BLaER1 treated with 17β-estradiol and CSF1 and Interleukin-3, amounts not matched to agents 10 nM and 100 nM (cell line): ENCODE results near the gene CLSTN1.

Source experiments
- H3K27ac ChIP-seq, 11 experiments: shearing (Covaris generic); formaldehyde crosslinking; 2 replicates each; pipeline ENCODE4 v1.8.1; 2022
- H3K27me3 ChIP-seq, 11 experiments: shearing (Covaris generic); formaldehyde crosslinking; 2 replicates each; pipeline ENCODE4 v1.8.1; 2022
- H3K36me3 ChIP-seq, 11 experiments: shearing (Covaris generic); formaldehyde crosslinking; 2 replicates each; pipeline ENCODE4 v1.8.1; 2022
- H3K4me1 ChIP-seq, 10 experiments: shearing (Covaris generic); formaldehyde crosslinking; 2 replicates each; pipeline ENCODE4 v1.8.1; 2022
- H3K4me2 ChIP-seq, 11 experiments: shearing (Covaris generic); formaldehyde crosslinking; 2 replicates each; pipeline ENCODE4 v1.8.1; 2022
- H3K4me3 ChIP-seq, 10 experiments: shearing (Covaris generic); formaldehyde crosslinking; 2 replicates each; pipeline ENCODE4 v1.8.1; 2022
- H3K9ac ChIP-seq, 11 experiments: shearing (Covaris generic); formaldehyde crosslinking; 2 replicates each; pipeline ENCODE4 v1.8.1; 2022
- H3K9me3 ChIP-seq, 11 experiments: shearing (Covaris generic); formaldehyde crosslinking; replicated peaks in 1 of 11; 2 replicates each; pipeline ENCODE4 v1.8.1; 2022
- H4K20me1 ChIP-seq, 11 experiments: shearing (Covaris generic); formaldehyde crosslinking; 2 replicates each; pipeline ENCODE4 v1.8.1; 2022
- Cebpa-rat ChIP-seq, 11 experiments: shearing (Covaris generic); IDR thresholded peaks; 2 replicates each; pipeline ENCODE4 v1.8.1; 2022

The CLSTN1 gene

DNA sequence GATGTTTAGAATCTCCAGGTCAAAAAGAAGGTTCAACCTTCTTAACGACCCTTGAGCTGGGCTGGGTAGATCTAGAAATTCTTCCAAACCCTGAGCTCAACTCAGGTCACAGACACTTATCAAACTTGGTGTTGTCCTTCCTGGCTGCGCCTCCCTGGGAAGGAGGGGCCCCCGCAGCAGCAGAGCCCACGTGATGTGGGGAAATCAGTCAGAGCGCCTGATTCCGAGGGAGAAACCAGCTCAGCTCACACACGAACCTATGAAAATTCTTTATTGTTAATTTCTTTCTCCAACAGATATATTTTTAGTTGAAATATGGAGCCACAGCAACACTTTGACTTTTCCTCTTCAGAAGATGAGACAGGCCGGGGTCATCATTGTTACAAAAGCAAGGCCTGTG, 24.3 kb upstream of the CLSTN1 start:
- H3K4me2 ChIP-seq: peak overlapping the region in 7 of 11 experiments; percentile 73 to 97 (median 94); a peak in 9 of 22 replicates
- H3K27me3 ChIP-seq: peaks cover 0 to 6% (median 0%) of the 10 kb centered on the region in 11 experiments; a peak in 2 of 22 replicates
- TF ChIP-seq Cebpa-rat (IDR thresholded peaks at IDR 0.05): no peak
- H3K36me3 ChIP-seq: peaks cover 0 to 5% (median 3%) of the 10 kb centered on the region in 11 experiments; a peak in 6 of 22 replicates
- no peak overlapping the region; a peak in 1 of 22 replicates for H3K27ac ChIP-seq
- H3K9ac ChIP-seq: no peak overlapping the region
- H3K9me3 ChIP-seq: peaks cover 0 to 3% (median under 1%) of the 10 kb centered on the region in 11 experiments; a peak in 9 of 22 replicates
- peaks cover 11 to 80% (median 68%) of the 10 kb centered on the region in 10 experiments for H3K4me1 ChIP-seq
- H3K4me3 ChIP-seq: no peak overlapping the region
- H4K20me1 ChIP-seq: peaks cover 0 to 17% (median 0%) of the 10 kb centered on the region in 11 experiments; a peak in 4 of 22 replicates

DNA sequence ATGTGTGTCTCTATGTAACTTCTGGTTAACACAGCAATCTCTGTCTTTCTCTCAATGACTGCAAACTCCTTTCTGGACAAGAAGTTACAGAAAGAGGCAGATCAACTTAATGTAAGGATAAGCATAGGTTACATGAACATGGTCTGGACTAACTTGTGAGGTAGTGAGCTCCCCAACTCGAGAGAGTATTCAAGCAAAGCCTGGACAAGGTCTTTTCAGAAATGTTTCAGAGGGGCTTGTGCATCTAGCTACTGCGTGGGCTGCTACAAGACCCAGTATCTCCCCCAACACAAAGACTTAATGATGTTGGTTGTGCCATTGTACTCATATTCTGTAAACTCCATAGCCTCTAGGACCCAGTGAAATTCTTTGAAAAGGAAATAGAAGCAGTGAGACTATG, 23.5 kb upstream of the CLSTN1 start:
- Histone ChIP-seq H3K4me2 (peak overlapping the region in 3 of 11 experiments; percentile 94 to 97 (median 96); a peak in 4 of 22 replicates), H4K20me1 (peaks cover 0 to 16% (median 0%) of the 10 kb centered on the region in 11 experiments; a peak in 4 of 22 replicates), H3K27me3 (peaks cover 0 to 6% (median 0%) of the 10 kb centered on the region in 11 experiments; a peak in 2 of 22 replicates), H3K36me3 (no peaks in the 10 kb centered on the region; a peak in 1 of 22 replicates), H3K9me3 (no peaks in the 10 kb centered on the region), H3K9ac (no peak overlapping the region), H3K27ac (no peak overlapping the region), H3K4me3 (no peak overlapping the region), H3K4me1 (peaks cover 11 to 80% (median 69%) of the 10 kb centered on the region in 10 experiments)
- TF ChIP-seq Cebpa-rat (IDR thresholded peaks at IDR 0.05): no peak

DNA sequence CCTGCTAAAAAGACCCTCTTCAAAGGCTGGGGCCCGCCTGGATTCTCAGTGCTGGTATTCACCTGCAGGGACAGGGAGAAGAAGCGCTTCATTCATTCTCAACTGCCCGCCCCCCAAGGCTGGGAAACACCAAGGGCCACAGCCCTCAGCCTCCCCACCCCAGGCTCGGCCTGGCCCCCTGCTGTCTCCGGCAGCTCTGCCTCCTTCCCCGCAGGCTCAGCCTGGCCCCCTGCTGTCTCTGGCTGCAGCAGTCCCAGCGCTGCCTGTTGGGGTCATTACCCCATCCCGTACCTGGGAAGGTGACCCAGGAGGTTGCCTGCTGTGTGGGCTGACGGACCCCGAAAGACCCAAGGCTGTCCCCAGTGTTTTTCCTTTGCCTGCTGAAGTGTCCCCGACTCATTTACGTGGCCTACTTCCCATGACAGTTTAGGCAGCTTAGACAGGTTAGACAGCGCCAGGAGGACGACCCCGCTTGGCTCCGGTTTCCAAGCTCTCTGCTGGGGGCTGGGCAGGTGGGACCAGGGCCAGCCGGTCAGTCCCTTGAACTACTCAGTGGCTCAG, 22.9 kb upstream of the CLSTN1 start:
- H3K9me3 ChIP-seq: no peaks in the 10 kb centered on the region
- H3K4me2 ChIP-seq: no peak overlapping the region; a peak in 2 of 22 replicates
- peaks cover 0 to 11% (median 0%) of the 10 kb centered on the region in 11 experiments; a peak in 4 of 22 replicates for H4K20me1 ChIP-seq
- H3K9ac ChIP-seq: no peak overlapping the region
- H3K27me3 ChIP-seq: peaks cover 0 to 6% (median 0%) of the 10 kb centered on the region in 11 experiments; a peak in 2 of 22 replicates
- no peak overlapping the region for H3K27ac ChIP-seq
- no peaks in the 10 kb centered on the region; a peak in 1 of 22 replicates for H3K36me3 ChIP-seq
- H3K4me3 ChIP-seq: no peak overlapping the region
- peaks cover 11 to 80% (median 69%) of the 10 kb centered on the region in 10 experiments for H3K4me1 ChIP-seq
- TF ChIP-seq Cebpa-rat (IDR thresholded peaks at IDR 0.05): no peak

DNA sequence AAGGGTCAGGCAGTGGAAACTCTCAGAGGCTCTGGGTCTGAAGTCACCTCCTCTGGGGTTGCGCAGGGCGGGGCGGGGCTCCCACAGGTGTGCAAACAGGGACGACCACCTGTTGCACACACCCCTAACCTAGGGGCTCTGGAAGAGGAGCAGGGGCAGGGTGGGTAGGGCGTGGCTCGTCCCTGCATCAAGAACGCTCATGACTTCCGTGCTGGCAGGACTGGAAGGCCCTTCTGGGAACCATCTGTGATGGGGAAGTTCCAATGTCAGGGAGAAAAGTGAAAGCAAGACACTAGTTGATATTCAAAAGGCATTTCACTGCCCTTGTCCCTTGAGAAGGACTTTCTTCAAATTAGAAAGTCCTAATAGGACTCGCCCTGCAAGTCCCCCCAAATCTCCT, 22.1 kb upstream of the CLSTN1 start:
- H3K9ac ChIP-seq: no peak overlapping the region
- H3K9me3 ChIP-seq: no peaks in the 10 kb centered on the region
- H3K27ac ChIP-seq: no peak overlapping the region
- no peak overlapping the region; a peak in 1 of 22 replicates for H3K4me2 ChIP-seq
- H3K4me1 ChIP-seq: peaks cover 8 to 73% (median 61%) of the 10 kb centered on the region in 10 experiments
- TF ChIP-seq Cebpa-rat (IDR thresholded peaks at IDR 0.05): no peak
- H3K27me3 ChIP-seq: peaks cover 0 to 4% (median 0%) of the 10 kb centered on the region in 11 experiments; a peak in 2 of 22 replicates
- peaks cover 0 to 11% (median 0%) of the 10 kb centered on the region in 11 experiments; a peak in 4 of 22 replicates for H4K20me1 ChIP-seq
- no peaks in the 10 kb centered on the region; a peak in 1 of 22 replicates for H3K36me3 ChIP-seq
- no peak overlapping the region for H3K4me3 ChIP-seq

DNA sequence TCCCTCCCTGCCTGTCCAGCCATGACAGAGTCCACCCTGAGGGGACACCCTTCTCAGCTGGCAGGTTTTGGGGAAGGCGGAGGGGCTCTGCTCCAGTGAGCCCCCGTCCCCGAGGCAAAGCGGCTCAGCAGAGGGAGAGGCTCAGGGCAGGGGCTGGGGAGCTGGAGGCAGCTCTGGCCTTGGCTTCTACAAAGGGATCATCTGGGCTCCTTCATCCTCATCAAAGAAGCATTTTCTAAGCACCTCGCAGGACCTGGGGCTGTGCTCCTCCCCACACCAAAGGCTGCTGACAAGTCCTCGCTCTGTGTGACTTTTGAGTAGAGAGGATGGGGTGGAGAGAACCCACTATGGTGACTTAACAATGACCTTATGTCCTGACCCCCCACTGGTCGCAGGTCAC, 21.0 kb upstream of the CLSTN1 start:
- Histone ChIP-seq H3K4me1 (peaks cover 2 to 62% (median 50%) of the 10 kb centered on the region in 10 experiments; a peak in 19 of 20 replicates), H3K27me3 (no peaks in the 10 kb centered on the region), H3K4me3 (no peak overlapping the region), H3K27ac (no peak overlapping the region), H3K9me3 (no peaks in the 10 kb centered on the region), H3K4me2 (peak overlapping the region in 1 of 11 experiments; percentile 61; a peak in 1 of 22 replicates), H4K20me1 (peaks cover 0 to 9% (median 0%) of the 10 kb centered on the region in 11 experiments; a peak in 3 of 22 replicates), H3K9ac (no peak overlapping the region), H3K36me3 (no peaks in the 10 kb centered on the region; a peak in 1 of 22 replicates)
- TF ChIP-seq Cebpa-rat (IDR thresholded peaks at IDR 0.05): no peak

DNA sequence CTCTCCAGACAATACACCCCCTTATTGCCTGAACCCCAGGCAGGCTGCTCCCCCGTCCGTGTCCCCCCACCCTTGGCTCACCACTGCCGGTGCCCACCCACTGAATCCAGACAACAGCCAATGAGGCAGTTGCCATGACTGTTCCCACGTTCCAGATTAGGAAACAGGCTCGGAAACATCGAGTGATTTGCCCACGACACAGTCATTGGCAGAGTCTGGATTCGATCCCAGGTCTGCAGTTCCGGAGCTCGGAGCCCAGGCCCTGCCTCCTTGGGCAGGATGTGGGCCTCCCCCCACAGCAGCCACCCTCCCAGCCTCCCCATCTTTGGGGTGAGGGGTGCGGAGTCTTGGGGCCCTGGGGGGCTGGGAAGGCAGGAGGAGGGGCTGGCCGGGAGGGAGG, 20.3 kb upstream of the CLSTN1 start:
- TF ChIP-seq Cebpa-rat (IDR thresholded peaks at IDR 0.05): no peak
- H3K9ac ChIP-seq: no peak overlapping the region

DNA sequence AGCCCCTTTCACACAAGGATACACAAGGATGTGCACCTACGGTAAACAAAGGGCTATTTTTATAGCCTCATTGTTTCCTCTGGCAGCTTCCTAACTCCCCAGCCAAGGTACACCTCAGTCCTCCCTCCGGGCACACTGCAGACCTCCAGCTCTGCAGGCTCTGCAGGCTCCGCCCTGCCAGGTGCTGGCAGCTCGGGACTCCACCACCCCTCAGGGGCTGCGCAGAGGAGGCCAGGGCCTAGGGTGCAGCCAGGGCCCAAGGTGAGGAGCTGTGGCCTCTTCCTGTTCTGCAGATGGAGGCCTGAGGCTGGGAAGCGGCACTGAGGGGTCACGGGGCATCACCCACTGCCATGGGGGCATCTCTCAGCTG, 19.8 kb upstream of the CLSTN1 start:
- Histone ChIP-seq H4K20me1 (peaks cover 0 to 9% (median 0%) of the 10 kb centered on the region in 11 experiments; a peak in 1 of 22 replicates), H3K36me3 (no peaks in the 10 kb centered on the region; a peak in 1 of 22 replicates), H3K27ac (no peak overlapping the region), H3K4me3 (no peak overlapping the region), H3K4me1 (peaks cover 0 to 50% (median 38%) of the 10 kb centered on the region in 10 experiments; a peak in 14 of 20 replicates), H3K27me3 (no peaks in the 10 kb centered on the region), H3K9ac (peak overlapping the region in 2 of 11 experiments; percentile 0 to 18; a peak in 1 of 22 replicates), H3K9me3 (no peaks in the 10 kb centered on the region), H3K4me2 (peak overlapping the region in 8 of 11 experiments; percentile 30 to 61 (median 54); a peak in 15 of 22 replicates)
- TF ChIP-seq Cebpa-rat (IDR thresholded peaks at IDR 0.05): no peak

More for the DNA sequence above, 20.3 kb upstream of the CLSTN1 start:
- Histone ChIP-seq H3K4me3 (no peak overlapping the region), H3K27ac (no peak overlapping the region), H3K4me2 (peak overlapping the region in 4 of 11 experiments; percentile 38 to 61 (median 61); a peak in 9 of 22 replicates), H3K36me3 (no peaks in the 10 kb centered on the region; a peak in 1 of 22 replicates), H4K20me1 (peaks cover 0 to 9% (median 0%) of the 10 kb centered on the region in 11 experiments; a peak in 1 of 22 replicates), H3K9me3 (no peaks in the 10 kb centered on the region), H3K4me1 (peaks cover 0 to 56% (median 44%) of the 10 kb centered on the region in 10 experiments; a peak in 15 of 20 replicates), H3K27me3 (no peaks in the 10 kb centered on the region)

DNA sequence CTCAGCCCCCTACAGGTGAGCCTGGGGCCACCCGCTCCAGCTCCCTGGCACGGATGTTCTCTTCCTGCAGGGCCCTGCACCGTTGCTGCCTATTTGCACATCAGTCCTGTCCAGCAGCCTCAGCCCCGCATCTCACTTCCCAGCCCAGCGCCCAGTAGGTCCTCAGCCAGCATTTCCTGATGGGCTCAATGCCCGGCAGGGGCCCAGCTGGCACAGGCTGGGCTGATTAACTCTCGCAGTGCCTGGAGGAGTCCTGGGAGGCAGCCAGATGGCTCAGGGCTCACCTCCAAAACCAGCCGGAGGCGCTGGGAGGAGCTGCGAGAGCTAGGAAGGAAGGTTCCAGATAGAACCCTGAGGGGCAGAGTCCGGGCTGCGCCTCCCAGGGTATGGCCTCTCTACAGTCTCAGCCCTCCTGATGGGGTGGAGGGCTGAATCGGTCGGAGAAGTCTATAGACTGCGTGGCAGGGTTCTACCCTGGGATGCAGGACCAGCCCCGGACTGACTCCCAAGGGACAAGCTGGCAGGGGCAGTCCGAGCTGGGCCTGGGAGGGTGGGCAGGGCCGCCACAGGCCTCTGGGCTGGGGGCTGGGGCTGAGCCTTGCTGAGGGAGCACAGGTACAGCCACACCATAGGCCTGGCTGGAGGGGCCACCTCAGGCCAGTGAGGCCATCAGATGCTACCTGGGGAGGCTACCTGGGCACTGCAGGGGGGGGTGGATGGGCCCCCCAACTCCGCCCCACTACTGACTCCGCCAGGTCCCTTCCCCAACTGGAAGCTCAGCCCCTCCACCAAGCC, 19.2 kb upstream of the CLSTN1 start:
- TF ChIP-seq Cebpa-rat (IDR thresholded peaks at IDR 0.05): no peak
- Histone ChIP-seq H3K4me2 (peak overlapping the region in 8 of 11 experiments; percentile 30 to 61 (median 54); a peak in 15 of 22 replicates), H3K4me3 (no peak overlapping the region), H3K36me3 (no peaks in the 10 kb centered on the region), H3K9me3 (no peaks in the 10 kb centered on the region), H4K20me1 (peaks cover 0 to 9% (median 0%) of the 10 kb centered on the region in 11 experiments; a peak in 1 of 22 replicates), H3K4me1 (peaks cover 0 to 46% (median 35%) of the 10 kb centered on the region in 10 experiments; a peak in 16 of 20 replicates), H3K27ac (no peak overlapping the region), H3K9ac (peak overlapping the region in 2 of 11 experiments; percentile 0 to 18; a peak in 1 of 22 replicates), H3K27me3 (no peaks in the 10 kb centered on the region)
